Vagina (tissue), 2 donors: ENCODE measurements around the gene INSC.

Source experiments
- CTCF ChIP-seq, 3 experiments: fragments of 450-650 bp in 2 of 3; fragments of 200-600 bp in 1 of 3; sonication (generic) in 1 of 3; IDR thresholded peaks; one replicate each; pipeline ENCODE4 v1.5.1; 2017 to 2019; ENCODE audit warnings: antibody characterized with exemption in 3 of 3, mild to moderate bottlenecking in 2 of 3, moderate library complexity in 2 of 3
- POLR2A ChIP-seq, 2 donors: fragments of 450-650 bp; IDR thresholded peaks; one replicate each; pipeline ENCODE4 v1.6.1; 2017; ENCODE audit warnings: antibody characterized with exemption in 2 of 2, mild to moderate bottlenecking in 2 of 2, moderate library complexity in 2 of 2
- POLR2AphosphoS5 ChIP-seq, 2 donors: sonication (generic); formaldehyde crosslinking; IDR thresholded peaks; one replicate each; pipeline ENCODE4 v1.9.0; 2017; ENCODE audit warnings: antibody characterized with exemption in 2 of 2, mild to moderate bottlenecking in 2 of 2, low read depth in 1 of 2; ENCODE audit not compliant: insufficient read depth in 1 of 2

- TF ChIP-seq CTCF (IDR thresholded peaks at IDR 0.05) (no peak), POLR2A (IDR thresholded peaks at IDR 0.05) (no peak), POLR2AphosphoS5 (IDR thresholded peaks at IDR 0.05; ENCODE audit: insufficient read depth in 1 of 2, low read depth in 1 of 2) (no peak)
Observed at GRCh38 chr11:15196704-15197103, 82.0 kb downstream of the INSC start.
